Measurements from ENCODE around the gene ZNF581.

GRCh38 chr19:55656552-55656951, 13.1 kb downstream of the ZNF581 start:
- TF ChIP-seq, protein P1, sequence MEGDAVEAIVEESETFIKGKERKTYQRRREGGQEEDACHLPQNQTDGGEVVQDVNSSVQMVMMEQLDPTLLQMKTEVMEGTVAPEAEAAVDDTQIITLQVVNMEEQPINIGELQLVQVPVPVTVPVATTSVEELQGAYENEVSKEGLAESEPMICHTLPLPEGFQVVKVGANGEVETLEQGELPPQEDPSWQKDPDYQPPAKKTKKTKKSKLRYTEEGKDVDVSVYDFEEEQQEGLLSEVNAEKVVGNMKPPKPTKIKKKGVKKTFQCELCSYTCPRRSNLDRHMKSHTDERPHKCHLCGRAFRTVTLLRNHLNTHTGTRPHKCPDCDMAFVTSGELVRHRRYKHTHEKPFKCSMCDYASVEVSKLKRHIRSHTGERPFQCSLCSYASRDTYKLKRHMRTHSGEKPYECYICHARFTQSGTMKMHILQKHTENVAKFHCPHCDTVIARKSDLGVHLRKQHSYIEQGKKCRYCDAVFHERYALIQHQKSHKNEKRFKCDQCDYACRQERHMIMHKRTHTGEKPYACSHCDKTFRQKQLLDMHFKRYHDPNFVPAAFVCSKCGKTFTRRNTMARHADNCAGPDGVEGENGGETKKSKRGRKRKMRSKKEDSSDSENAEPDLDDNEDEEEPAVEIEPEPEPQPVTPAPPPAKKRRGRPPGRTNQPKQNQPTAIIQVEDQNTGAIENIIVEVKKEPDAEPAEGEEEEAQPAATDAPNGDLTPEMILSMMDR (IDR thresholded peaks at IDR 0.05; ENCODE audit: insufficient read depth, low read length) = no peak
- no peak for TF ChIP-seq POLR2AphosphoS5 (IDR thresholded peaks at IDR 0.05; ENCODE audit: low read depth)
- TF ChIP-seq REST (IDR thresholded peaks at IDR 0.05; ENCODE audit: insufficient replicate concordance, low read depth) = no peak
- no peak for TF ChIP-seq SPI1 (IDR thresholded peaks at IDR 0.05; ENCODE audit: borderline replicate concordance, low read depth)
- TF ChIP-seq GABPA (IDR thresholded peaks at IDR 0.05; ENCODE audit: low read depth) = no peak
